TTC549 (cell line): ENCODE data around the gene TARP.
"Not testable (repeated sequence)": the region's sequence is repeated elsewhere in the genome, so short reads cannot be mapped to it uniquely, and the experiment has no call there.

Source experiments
- FAIRE-seq: peaks from 2 replicates; lab custom pipeline; 2012; peaks lifted over from hg19 to GRCh38; lab: Jason Lieb, UNC

TARP gene

GRCh38 chr7:38299275-38299931 lies 26.0 kb upstream of the TARP start:
- no peak for FAIRE-seq

- FAIRE-seq, result no peak
These were observed 22.8 kb upstream of the TARP start for GRCh38 chr7:38296059-38296857.

GRCh38 chr7:38294926-38295325 lies 21.5 kb upstream of the TARP start:
- no peak for FAIRE-seq

GRCh38 chr7:38292442-38292841 lies 19.0 kb upstream of the TARP start:
- FAIRE-seq, result no peak

GRCh38 chr7:38291650-38292049 lies 18.2 kb upstream of the TARP start:
- no peak for FAIRE-seq

- no peak for FAIRE-seq
These were observed 17.7 kb upstream of the TARP start for GRCh38 chr7:38291117-38291647.

GRCh38 chr7:38284553-38284952 lies 11.1 kb upstream of the TARP start:
- no peak for FAIRE-seq

GRCh38 chr7:38283809-38284208 lies 10.4 kb upstream of the TARP start:
- FAIRE-seq, result no peak

GRCh38 chr7:38283107-38283506 lies 9.7 kb upstream of the TARP start:
- no peak for FAIRE-seq

GRCh38 chr7:38282081-38282480 lies 8.6 kb upstream of the TARP start:
- no peak for FAIRE-seq

GRCh38 chr7:38281266-38281665 lies 7.8 kb upstream of the TARP start:
- no peak for FAIRE-seq

- FAIRE-seq, result no peak
These were observed 7.3 kb upstream of the TARP start for GRCh38 chr7:38280707-38281106.

GRCh38 chr7:38280000-38280399 lies 6.6 kb upstream of the TARP start:
- FAIRE-seq, result no peak

- FAIRE-seq, result no peak
These were observed 2.9 kb upstream of the TARP start for GRCh38 chr7:38276096-38276877.

GRCh38 chr7:38274927-38275620 lies 1.6 kb upstream of the TARP start:
- FAIRE-seq, result no peak

- no peak for FAIRE-seq
These were observed 1.1 kb upstream of the TARP start for GRCh38 chr7:38274486-38274885.

GRCh38 chr7:38270405-38270804 lies 3.0 kb downstream of the TARP start:
- not testable (repeated sequence) for FAIRE-seq

- FAIRE-seq, result not testable (repeated sequence)
These were observed 3.6 kb downstream of the TARP start for GRCh38 chr7:38269704-38270346.

GRCh38 chr7:38265958-38266357 lies 7.5 kb downstream of the TARP start:
- FAIRE-seq, result not testable (repeated sequence)

GRCh38 chr7:38264602-38265001 lies 8.8 kb downstream of the TARP start:
- not testable (repeated sequence) for FAIRE-seq

GRCh38 chr7:38263274-38263673 lies 10.2 kb downstream of the TARP start:
- not testable (repeated sequence) for FAIRE-seq

GRCh38 chr7:38262545-38262944 lies 10.9 kb downstream of the TARP start:
- FAIRE-seq, result no peak
